Neural progenitor cell (in vitro differentiated cells): ENCODE data around the gene RBM26. TPM values are rescaled to one million over a fixed set of nuclear protein-coding genes. Genes with fewer than 3 reads are reported as not detected.

Experiments
- DNase-seq: peaks from one replicate; pipeline ENCODE4 v3.0.0-alpha.2; 2016; ENCODE audit warnings: low spot score
- H2AFZ ChIP-seq: fragments of 200-600 bp; sonication (generic); replicated peaks from 2 replicates; pipeline ENCODE4 v1.6.1; 2016; ENCODE audit warnings: antibody characterized with exemption
- H3F3A ChIP-seq: fragments of 200-600 bp; sonication (generic); 2 replicates; pipeline ENCODE4 v1.6.1; 2016; ENCODE audit warnings: antibody characterized with exemption, low read depth
- H3K27ac ChIP-seq: fragments of 200-600 bp; sonication (generic); 2 replicates; pipeline ENCODE4 v1.5.1; 2016; ENCODE audit warnings: mild to moderate bottlenecking
- H3K27me3 ChIP-seq: fragments of 200-600 bp; sonication (generic); 2 replicates; pipeline ENCODE4 v1.6.1; 2016; ENCODE audit warnings: mild to moderate bottlenecking, moderate library complexity
- H3K36me3 ChIP-seq: fragments of 200-600 bp; sonication (generic); 2 replicates; pipeline ENCODE4 v1.5.1; 2016
- H3K4me1 ChIP-seq: fragments of 200-600 bp; sonication (generic); 2 replicates; pipeline ENCODE4 v1.6.1; 2016; ENCODE audit warnings: mixed run types
- H3K4me2 ChIP-seq: fragments of 200-600 bp; sonication (generic); 2 replicates; pipeline ENCODE4 v1.6.1; 2016
- H3K4me3 ChIP-seq: fragments of 200-600 bp; sonication (generic); 2 replicates; pipeline ENCODE4 v1.5.1; 2016
- H3K79me2 ChIP-seq: fragments of 200-600 bp; sonication (generic); 2 replicates; pipeline ENCODE4 v1.6.1; 2016; ENCODE audit warnings: low read depth
- H3K9ac ChIP-seq: fragments of 200-600 bp; sonication (generic); 2 replicates; pipeline ENCODE4 v1.6.1; 2016
- H3K9me3 ChIP-seq: fragments of 200-600 bp; sonication (generic); 2 replicates; pipeline ENCODE4 v1.5.1; 2016; ENCODE audit warnings: low read depth
- H4K20me1 ChIP-seq: fragments of 200-600 bp; sonication (generic); 2 replicates; pipeline ENCODE4 v1.6.1; 2016; ENCODE audit warnings: low read depth
- H3K27ac Mint-ChIP-seq: 3 replicates; pipeline ENCODE4 v1.8.0; 2021; ENCODE audit warnings: mixed read lengths
- H3K27me3 Mint-ChIP-seq: 2 replicates; pipeline ENCODE4 v1.8.0; 2022; ENCODE audit warnings: low read depth, mild to moderate bottlenecking, inconsistent platforms, moderate library complexity, mixed read lengths; ENCODE audit not compliant: insufficient read depth
- H3K36me3 Mint-ChIP-seq: 3 replicates; pipeline ENCODE4 v1.8.0; 2021; ENCODE audit warnings: mixed read lengths
- H3K4me1 Mint-ChIP-seq: 3 replicates; pipeline ENCODE4 v1.8.0; 2021; ENCODE audit warnings: mixed read lengths
- H3K4me3 Mint-ChIP-seq: 3 replicates; pipeline ENCODE4 v1.8.0; 2021; ENCODE audit warnings: mild to moderate bottlenecking, moderate library complexity, mixed read lengths
- H3K9me3 Mint-ChIP-seq: 3 replicates; pipeline ENCODE4 v1.8.0; 2020; ENCODE audit warnings: mixed read lengths
- CTCF ChIP-seq: fragments of 200-600 bp; sonication (generic); IDR thresholded peaks from 2 replicates; pipeline ENCODE4 v1.5.1; 2017; ENCODE audit warnings: antibody characterized with exemption, mild to moderate bottlenecking
- EZH2 ChIP-seq: fragments of 200-600 bp; sonication (generic); IDR thresholded peaks from 2 replicates; pipeline ENCODE4 v1.6.1; 2017; ENCODE audit warnings: antibody characterized with exemption, mild to moderate bottlenecking, moderate library complexity
- EZH2phosphoT487 ChIP-seq: fragments of 200-600 bp; sonication (generic); IDR thresholded peaks from 2 replicates; pipeline ENCODE4 v1.6.1; 2017; ENCODE audit warnings: antibody characterized with exemption
- total RNA-seq: library from RNA; depleted of rRNA; stranded (reverse); fragments of >200 nt; gene quantifications from 2 replicates; pipeline ENCODE4 v1.2.3, GENCODE V29; 2015; ENCODE audit warnings: low replicate concordance

RBM26 gene
- total RNA-seq, 1 donor from 2014 or later = 136 TPM

GRCh38 chr13:79328510-79328909 lies 77.5 kb downstream of the RBM26 start:
- H3K27ac ChIP-seq = no peak overlapping the region
- Mint-ChIP-seq H3K27ac (no peak overlapping the region), H3K4me3 (no peak overlapping the region), H3K36me3 (peaks cover 19% of the 10 kb centered on the region), H3K27me3 (no peaks in the 10 kb centered on the region), H3K9me3 (no peaks in the 10 kb centered on the region), H3K4me1 (no peaks in the 10 kb centered on the region)
- no peak overlapping the region for H3K4me3 ChIP-seq
- H3K36me3 ChIP-seq = peaks cover 16% of the 10 kb centered on the region
- H2AFZ ChIP-seq = no peak overlapping the region
- no peak overlapping the region for H3K4me2 ChIP-seq
- H3K4me1 ChIP-seq = no peaks in the 10 kb centered on the region
- H3K79me2 ChIP-seq = no peaks in the 10 kb centered on the region
- no peaks in the 10 kb centered on the region for H3K9me3 ChIP-seq
- no peak overlapping the region for H3K9ac ChIP-seq
- H4K20me1 ChIP-seq = no peaks in the 10 kb centered on the region
- no peak for TF ChIP-seq EZH2phosphoT487
- TF ChIP-seq EZH2 = no peak
- no peak for TF ChIP-seq CTCF
- H3K27me3 ChIP-seq = no peaks in the 10 kb centered on the region
- no peak for DNase-seq
- peaks cover 26% of the 10 kb centered on the region for H3F3A ChIP-seq

DNA sequence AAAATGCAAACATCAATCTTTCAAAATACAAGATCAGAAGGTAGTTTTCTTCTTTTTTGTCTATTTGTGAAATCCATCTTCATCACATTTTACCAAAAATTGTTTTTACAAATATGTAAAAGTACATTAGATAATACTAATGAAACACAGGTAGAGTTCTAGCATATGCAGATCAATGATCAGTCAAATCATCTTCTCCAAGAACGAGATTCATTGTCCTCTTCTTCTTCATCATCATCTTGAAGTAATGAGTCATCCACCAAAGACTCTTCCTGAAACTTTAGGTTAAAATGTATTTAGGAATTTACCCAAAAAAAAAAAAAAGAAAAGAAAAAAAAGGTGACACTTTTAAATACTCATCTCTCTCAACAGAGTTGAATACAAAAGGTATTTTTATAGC lies 85.6 kb downstream of the RBM26 start:
- Mint-ChIP-seq H3K4me3 (no peak overlapping the region), H3K9me3 (no peaks in the 10 kb centered on the region), H3K27ac (no peak overlapping the region), H3K4me1 (no peaks in the 10 kb centered on the region), H3K27me3 (no peaks in the 10 kb centered on the region), H3K36me3 (peaks cover 19% of the 10 kb centered on the region)
- DNase-seq = no peak
- Histone ChIP-seq H3K4me3 (no peak overlapping the region), H3K79me2 (no peaks in the 10 kb centered on the region), H3K27ac (peak overlapping the region; percentile 8), H2AFZ (no peak overlapping the region), H3K9me3 (no peaks in the 10 kb centered on the region), H4K20me1 (no peaks in the 10 kb centered on the region), H3K36me3 (peaks cover 31% of the 10 kb centered on the region), H3K9ac (no peak overlapping the region), H3K4me1 (no peaks in the 10 kb centered on the region), H3K27me3 (no peaks in the 10 kb centered on the region), H3K4me2 (no peak overlapping the region), H3F3A (peaks cover 25% of the 10 kb centered on the region)
- TF ChIP-seq CTCF (no peak), EZH2 (no peak), EZH2phosphoT487 (no peak)

DNA sequence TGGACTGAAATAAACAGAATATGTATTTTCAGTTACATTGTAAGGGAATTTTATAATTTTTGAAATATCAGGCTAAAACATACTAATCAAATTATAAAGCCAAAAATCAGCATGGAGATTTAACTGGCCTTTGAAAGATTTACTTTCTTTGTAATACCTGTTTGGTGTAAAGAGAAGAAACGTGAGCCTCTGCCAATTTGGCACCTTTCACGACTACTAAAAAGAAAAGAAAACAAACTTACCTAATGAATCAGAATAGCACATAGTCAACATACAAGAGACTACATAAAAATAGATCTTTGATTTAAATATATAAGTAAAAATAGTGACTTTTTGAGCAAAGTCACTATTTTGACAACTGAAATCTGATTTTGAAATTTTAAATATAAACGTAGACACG lies 87.4 kb downstream of the RBM26 start:
- Histone ChIP-seq H3K79me2 (no peaks in the 10 kb centered on the region), H3K4me1 (no peaks in the 10 kb centered on the region), H3K27me3 (no peaks in the 10 kb centered on the region), H3K4me2 (no peak overlapping the region), H3K9me3 (no peaks in the 10 kb centered on the region), H3K9ac (no peak overlapping the region), H4K20me1 (no peaks in the 10 kb centered on the region), H3K4me3 (no peak overlapping the region), H3K27ac (no peak overlapping the region), H3F3A (peaks cover 15% of the 10 kb centered on the region), H3K36me3 (peaks cover 26% of the 10 kb centered on the region), H2AFZ (no peak overlapping the region)
- Mint-ChIP-seq H3K27me3 (no peaks in the 10 kb centered on the region), H3K27ac (no peak overlapping the region), H3K9me3 (no peaks in the 10 kb centered on the region), H3K4me3 (no peak overlapping the region), H3K36me3 (peaks cover 20% of the 10 kb centered on the region), H3K4me1 (no peaks in the 10 kb centered on the region)
- TF ChIP-seq CTCF (no peak), EZH2phosphoT487 (no peak), EZH2 (no peak)
- DNase-seq = no peak

DNA sequence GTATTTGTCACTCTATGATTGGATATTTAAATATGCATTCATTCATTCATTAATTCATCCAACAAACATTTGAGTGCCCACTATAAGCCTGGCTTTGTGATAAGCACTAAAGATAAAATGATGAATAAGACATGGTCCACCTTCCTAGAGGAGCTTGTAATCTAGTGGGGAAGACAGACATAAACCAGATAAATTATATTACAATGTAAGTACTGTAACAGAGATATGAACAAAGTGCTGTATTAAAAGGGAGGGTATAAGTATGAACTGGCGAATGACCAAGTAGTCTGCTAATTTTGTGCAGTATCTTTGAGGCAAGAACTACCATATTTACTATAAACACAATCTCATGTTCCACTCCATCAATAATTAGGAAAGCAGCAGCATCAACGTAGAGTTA lies 88.2 kb downstream of the RBM26 start:
- no peak overlapping the region for H3K27ac Mint-ChIP-seq
- peaks cover 26% of the 10 kb centered on the region for H3K36me3 ChIP-seq

More for the DNA sequence above, 88.2 kb downstream of the RBM26 start:
- H3K27ac ChIP-seq = no peak overlapping the region
- no peaks in the 10 kb centered on the region for H3K4me1 ChIP-seq
- H3F3A ChIP-seq = peaks cover 14% of the 10 kb centered on the region
- no peak for DNase-seq
- no peak overlapping the region for H2AFZ ChIP-seq
- H3K27me3 ChIP-seq = no peaks in the 10 kb centered on the region
- no peak overlapping the region for H3K4me3 ChIP-seq
- Mint-ChIP-seq H3K4me1 (no peaks in the 10 kb centered on the region), H3K9me3 (no peaks in the 10 kb centered on the region), H3K36me3 (peaks cover 20% of the 10 kb centered on the region), H3K4me3 (no peak overlapping the region), H3K27me3 (no peaks in the 10 kb centered on the region)
- TF ChIP-seq EZH2phosphoT487 (no peak), CTCF (no peak), EZH2 (no peak)
- H3K4me2 ChIP-seq = no peak overlapping the region
- no peaks in the 10 kb centered on the region for H4K20me1 ChIP-seq
- H3K79me2 ChIP-seq = no peaks in the 10 kb centered on the region
- H3K9me3 ChIP-seq = no peaks in the 10 kb centered on the region
- no peak overlapping the region for H3K9ac ChIP-seq
